Measurements from ENCODE around the gene PEX26. TPM values are rescaled to one million over a fixed set of nuclear protein-coding genes. Genes with fewer than 3 reads are reported as not detected.

The PEX26 gene
- total RNA-seq, 4 donors from 2014 or later: 28.2 to 36.1 (median 31.2) TPM

DNA sequence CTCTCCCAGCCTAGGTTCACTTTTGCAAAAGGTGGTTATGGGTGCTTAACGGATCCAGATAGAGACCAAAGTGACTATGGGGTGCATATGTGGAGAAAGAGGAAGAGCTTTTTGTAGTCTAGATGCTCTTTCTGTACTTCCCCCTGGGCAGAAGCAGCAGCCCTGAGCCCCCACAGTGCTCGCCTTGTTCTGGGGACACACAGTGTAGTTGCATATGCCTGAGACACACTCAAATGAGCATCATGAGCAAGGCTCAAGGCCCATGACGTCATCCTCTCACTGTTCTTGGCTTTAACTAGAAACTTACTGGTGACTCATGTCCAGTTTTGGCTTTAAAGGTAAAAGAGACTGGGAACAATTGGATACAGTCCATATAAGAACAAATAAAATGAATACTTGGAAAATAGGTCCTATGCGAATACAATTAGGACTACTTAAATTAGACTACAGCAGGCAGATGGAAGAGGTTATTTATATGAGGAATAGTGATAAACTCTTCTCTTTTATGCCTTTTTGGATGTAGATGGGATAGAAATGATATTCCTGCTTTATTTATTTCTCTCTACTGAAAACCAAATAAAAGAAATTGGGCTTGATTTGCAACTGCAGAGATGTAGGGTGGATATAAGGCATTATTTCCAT is 20.1 kb upstream of the PEX26 start:
- H3K4me3 ChIP-seq: no peak overlapping the region
- no peaks in the 10 kb centered on the region for H3K27me3 ChIP-seq
- no peaks in the 10 kb centered on the region for H3K36me3 ChIP-seq
- intact Hi-C loops (cut with DNase I; ENCODE audit: low total_unique reads): no loop called here
- H3K27ac ChIP-seq: peak overlapping the region; percentile 90 to 99
- H3K4me1 ChIP-seq: peaks cover 9 to 10% of the 10 kb centered on the region in 2 donors
- DNase-seq: peak; percentile 85 to 98
- H3K9me3 ChIP-seq: no peaks in the 10 kb centered on the region
- TF ChIP-seq POLR2A (IDR thresholded peaks at IDR 0.05): peak; percentile 65 to 75
- TF ChIP-seq, protein P1, sequence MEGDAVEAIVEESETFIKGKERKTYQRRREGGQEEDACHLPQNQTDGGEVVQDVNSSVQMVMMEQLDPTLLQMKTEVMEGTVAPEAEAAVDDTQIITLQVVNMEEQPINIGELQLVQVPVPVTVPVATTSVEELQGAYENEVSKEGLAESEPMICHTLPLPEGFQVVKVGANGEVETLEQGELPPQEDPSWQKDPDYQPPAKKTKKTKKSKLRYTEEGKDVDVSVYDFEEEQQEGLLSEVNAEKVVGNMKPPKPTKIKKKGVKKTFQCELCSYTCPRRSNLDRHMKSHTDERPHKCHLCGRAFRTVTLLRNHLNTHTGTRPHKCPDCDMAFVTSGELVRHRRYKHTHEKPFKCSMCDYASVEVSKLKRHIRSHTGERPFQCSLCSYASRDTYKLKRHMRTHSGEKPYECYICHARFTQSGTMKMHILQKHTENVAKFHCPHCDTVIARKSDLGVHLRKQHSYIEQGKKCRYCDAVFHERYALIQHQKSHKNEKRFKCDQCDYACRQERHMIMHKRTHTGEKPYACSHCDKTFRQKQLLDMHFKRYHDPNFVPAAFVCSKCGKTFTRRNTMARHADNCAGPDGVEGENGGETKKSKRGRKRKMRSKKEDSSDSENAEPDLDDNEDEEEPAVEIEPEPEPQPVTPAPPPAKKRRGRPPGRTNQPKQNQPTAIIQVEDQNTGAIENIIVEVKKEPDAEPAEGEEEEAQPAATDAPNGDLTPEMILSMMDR (IDR thresholded peaks at IDR 0.05): no peak

DNA sequence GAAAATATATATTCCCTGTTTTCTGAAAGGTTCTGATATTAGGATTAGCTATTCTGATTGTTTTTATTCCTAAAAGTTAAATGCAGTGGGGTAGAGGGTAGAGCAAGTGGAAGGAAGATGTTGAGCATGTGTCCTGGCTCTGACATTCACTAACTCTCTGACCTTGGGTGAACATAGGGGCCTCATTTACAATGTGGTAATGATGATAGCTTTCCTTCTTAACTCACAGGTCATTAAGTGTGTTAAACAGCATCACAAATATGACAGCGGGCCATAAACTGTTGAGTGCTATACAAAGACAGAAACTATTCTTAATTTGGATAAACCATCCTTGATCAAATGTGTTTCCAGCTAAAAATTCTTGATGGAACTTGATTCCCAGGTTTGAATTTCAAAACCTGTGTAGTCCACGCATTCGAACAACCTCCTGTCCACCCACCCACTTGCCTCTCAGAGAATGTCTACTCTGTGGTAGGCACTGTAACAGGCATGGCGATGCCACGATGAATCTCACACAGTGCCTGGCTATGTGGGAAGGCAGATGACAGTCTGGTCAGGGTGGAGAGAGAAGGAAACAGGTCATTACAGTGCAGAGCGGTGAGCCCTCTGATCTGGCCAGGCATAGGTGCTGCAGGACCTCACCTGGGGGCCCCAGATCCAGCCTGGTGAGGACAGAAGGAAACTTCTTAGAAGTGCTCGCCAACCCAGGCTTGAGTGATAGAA is 19.3 kb upstream of the PEX26 start:
- no peak for TF ChIP-seq POLR2A (IDR thresholded peaks at IDR 0.05)
- Histone ChIP-seq H3K4me1 (peaks cover 9 to 13% of the 10 kb centered on the region in 2 donors), H3K27me3 (no peaks in the 10 kb centered on the region), H3K9me3 (no peaks in the 10 kb centered on the region), H3K36me3 (no peaks in the 10 kb centered on the region), H3K27ac (peak overlapping the region; percentile 90 to 99), H3K4me3 (no peak overlapping the region)
- intact Hi-C loops (cut with DNase I; ENCODE audit: low total_unique reads): no loop called here
- DNase-seq: no peak

DNA sequence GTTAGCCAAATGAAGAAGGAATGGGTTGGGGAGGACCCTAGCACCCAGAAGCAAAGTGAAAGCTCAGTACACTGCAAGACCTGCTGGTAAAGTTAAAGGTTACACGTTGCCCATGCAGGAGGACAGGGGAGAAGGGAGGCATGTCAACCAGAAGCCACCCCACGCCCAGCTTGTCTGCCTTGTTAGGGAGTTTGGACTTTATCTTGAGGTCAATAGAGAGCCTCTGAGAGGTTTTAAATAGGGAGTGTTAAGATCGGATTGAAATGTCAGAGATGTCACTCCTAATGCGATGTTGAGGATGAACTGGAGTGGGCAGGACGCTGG is 18.7 kb upstream of the PEX26 start:
- Histone ChIP-seq H3K9me3 (no peaks in the 10 kb centered on the region), H3K36me3 (no peaks in the 10 kb centered on the region), H3K4me3 (no peak overlapping the region), H3K4me1 (peaks cover 9 to 13% of the 10 kb centered on the region in 2 donors), H3K27ac (peak overlapping the region; percentile 90 to 99), H3K27me3 (no peaks in the 10 kb centered on the region)
- intact Hi-C loops (cut with DNase I; ENCODE audit: low total_unique reads): no loop called here
- TF ChIP-seq POLR2A (IDR thresholded peaks at IDR 0.05): no peak
- TF ChIP-seq, protein P1 (IDR thresholded peaks at IDR 0.05): no peak
- no peak for DNase-seq

DNA sequence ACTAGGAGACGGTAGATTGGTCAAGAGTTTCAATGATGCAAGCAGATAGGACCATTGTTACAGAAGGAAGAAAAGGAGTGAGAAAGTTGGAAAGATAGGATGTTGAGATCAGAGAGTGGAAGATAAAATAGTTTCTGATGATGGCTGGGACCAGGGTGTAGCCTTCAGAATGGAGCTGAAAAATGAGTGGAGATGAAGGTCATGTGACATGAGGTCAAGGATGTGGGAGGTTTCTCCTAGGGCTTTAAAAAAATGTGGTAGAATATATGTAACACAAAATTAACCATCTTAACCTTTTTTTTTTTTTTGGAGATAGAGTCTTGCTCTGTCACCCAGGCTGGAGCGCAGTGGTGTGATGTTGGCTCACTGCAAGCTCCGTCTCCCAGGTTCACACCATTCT is 18.3 kb upstream of the PEX26 start:
- Histone ChIP-seq H3K9me3 (no peaks in the 10 kb centered on the region), H3K36me3 (no peaks in the 10 kb centered on the region), H3K27ac (peak overlapping the region; percentile 90 to 99), H3K4me3 (no peak overlapping the region), H3K4me1 (peaks cover 9 to 13% of the 10 kb centered on the region in 2 donors), H3K27me3 (no peaks in the 10 kb centered on the region)
- intact Hi-C loops (cut with DNase I; ENCODE audit: low total_unique reads): no loop called here
- TF ChIP-seq, protein P1 (IDR thresholded peaks at IDR 0.05): no peak
- no peak for DNase-seq

DNA sequence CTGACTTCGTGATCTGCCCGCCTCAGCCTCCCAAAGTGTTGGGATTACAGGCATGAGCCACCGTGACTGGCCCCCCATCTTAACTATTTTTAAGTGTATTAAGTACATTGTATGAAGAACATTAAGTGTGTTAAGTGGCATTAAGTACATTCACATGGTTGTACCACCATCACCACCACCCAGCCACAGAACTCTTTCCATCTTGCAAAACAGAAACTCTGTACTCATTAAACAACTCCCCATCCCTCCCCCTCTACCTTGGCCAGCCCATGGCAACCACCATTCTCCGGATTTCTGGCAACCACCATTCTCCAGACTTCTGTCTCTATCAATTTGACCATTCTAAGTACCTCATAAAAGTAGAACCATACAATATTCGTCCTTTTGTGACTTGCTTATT is 17.8 kb upstream of the PEX26 start:
- H3K36me3 ChIP-seq: no peaks in the 10 kb centered on the region
- no peaks in the 10 kb centered on the region for H3K27me3 ChIP-seq
- no peak for TF ChIP-seq POLR2A (IDR thresholded peaks at IDR 0.05)
- TF ChIP-seq, protein P1 (IDR thresholded peaks at IDR 0.05): no peak
- H3K9me3 ChIP-seq: no peaks in the 10 kb centered on the region
- peak overlapping the region; percentile 90 to 99 for H3K27ac ChIP-seq
- peaks cover 9 to 13% of the 10 kb centered on the region in 2 donors for H3K4me1 ChIP-seq
- intact Hi-C loops (cut with DNase I; ENCODE audit: low total_unique reads): no loop called here
- no peak for DNase-seq
- H3K4me3 ChIP-seq: no peak overlapping the region
